ENCODE measurements around the gene PECR. TPM values are rescaled to one million over a fixed set of nuclear protein-coding genes. Genes with fewer than 3 reads are reported as not detected.

The PECR gene
- 12.1 and 15.1 TPM in 2 replicates for total RNA-seq (2014; rRNA removed; shearing (Covaris generic))

DNA sequence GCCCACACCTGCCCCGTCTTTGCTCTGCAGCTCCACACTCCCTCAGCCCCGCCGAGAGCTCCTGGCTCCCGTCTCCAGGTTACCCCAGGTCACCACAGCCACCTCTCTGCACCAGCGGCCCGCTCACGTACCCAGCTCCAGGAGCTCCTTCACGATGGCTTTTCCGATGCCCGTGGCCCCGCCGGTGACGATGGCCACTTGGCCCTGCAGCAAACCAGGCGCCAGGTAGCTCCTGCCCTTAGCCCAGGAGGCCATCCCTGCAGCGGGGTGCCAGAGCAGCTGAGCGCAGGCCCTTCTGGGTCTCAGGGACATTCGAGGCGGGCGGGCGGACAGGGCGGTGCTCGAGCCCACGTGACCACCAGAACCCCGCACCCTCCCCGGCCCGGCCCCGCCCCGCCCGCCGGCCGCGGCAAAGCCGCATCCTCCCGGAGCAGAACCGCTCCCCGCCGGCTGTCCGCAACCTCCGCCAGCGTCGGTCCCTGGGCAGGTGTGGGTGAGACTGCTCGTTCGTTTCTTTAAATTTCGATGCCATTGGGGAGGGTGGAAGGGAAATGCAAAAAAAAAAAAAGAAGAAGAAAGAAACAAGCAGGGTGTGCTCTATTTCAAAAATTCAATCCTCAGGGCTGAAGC lies at the start of gene PECR, which contains the start of gene TMEM169:
Gene PECR (minus strand): TSS at position 323 of the 630 bp plus-strand sequence. CDS start 68 bp downstream, at position 255.
Gene TMEM169 (plus strand): TSS at position 433 of the 630 bp plus-strand sequence. CDS start 14,045 bp downstream, outside the sequence.
- Histone ChIP-seq H3K27me3 (ENCODE audit: control insufficient read depth, insufficient read depth, low read length) (peaks cover 2% of the 10 kb centered on the region; the same call in 1 of the 2 replicates), H3K36me3 (replicated peaks; ENCODE audit: control insufficient read depth, insufficient read depth, low read length) (no peaks in the 10 kb centered on the region), H3K4me3 (ENCODE audit: insufficient read depth, low read depth, low read length) (peak within 1 kb of the TSS; percentile 77)
- peak; percentile 98 for DNase-seq

DNA sequence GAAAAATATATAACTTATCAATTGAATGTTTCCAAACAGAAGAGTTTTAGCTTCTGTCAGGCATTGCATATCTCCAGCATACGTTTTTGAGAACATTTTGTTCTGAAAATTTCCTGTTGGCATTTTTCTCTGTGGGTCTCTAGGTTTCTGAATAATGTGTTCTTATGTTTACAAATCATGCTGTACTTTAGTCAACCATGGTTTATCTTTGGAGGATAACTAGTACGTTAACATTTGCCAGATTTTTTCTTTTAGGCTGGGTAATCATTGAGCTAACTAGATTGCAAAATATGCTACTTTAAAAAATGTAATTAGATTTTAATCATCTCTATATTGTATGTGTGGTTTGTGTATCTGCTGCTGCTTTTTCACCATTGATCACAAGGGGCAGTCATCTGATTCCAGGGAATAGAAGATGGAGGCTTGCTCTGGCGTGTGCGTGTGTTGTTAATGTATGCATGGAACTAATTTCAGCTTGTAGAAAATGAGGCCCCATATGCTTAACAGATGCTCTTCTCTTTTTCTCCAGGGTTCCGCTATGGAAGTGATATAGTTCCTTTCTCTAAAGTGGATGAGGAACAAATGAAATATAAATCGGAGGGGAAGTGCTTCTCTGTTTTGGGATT lies 48.9 kb upstream of the PECR start:
- Histone ChIP-seq H3K27me3 (ENCODE audit: control insufficient read depth, insufficient read depth, low read length) (no peaks in the 10 kb centered on the region), H3K36me3 (replicated peaks; ENCODE audit: control insufficient read depth, insufficient read depth, low read length) (peaks cover 64% of the 10 kb centered on the region), H3K4me3 (ENCODE audit: insufficient read depth, low read depth, low read length) (no peak overlapping the region)
- DNase-seq: no peak

DNA sequence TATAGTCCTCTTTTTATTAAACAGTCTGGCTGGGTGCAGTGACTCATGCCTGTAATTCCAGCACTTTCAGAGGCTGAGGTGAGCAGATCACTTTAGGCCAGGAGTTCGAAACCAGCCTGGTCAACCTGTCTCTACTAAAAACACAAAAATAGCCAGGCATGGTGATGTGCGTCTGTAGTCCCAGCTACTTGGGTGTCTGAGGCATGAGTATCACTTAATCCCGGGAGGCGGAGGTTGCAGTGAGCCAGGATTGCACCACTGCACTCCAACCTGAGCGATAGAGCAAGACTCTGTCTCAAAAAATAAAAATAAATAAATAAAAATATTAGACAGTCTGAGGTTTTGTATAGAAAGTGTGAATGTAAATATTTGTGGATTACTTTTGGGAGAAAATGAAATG lies 45.3 kb upstream of the PECR start:
- Histone ChIP-seq H3K36me3 (replicated peaks; ENCODE audit: control insufficient read depth, insufficient read depth, low read length) (peaks cover 53% of the 10 kb centered on the region), H3K4me3 (ENCODE audit: insufficient read depth, low read depth, low read length) (no peak overlapping the region), H3K27me3 (ENCODE audit: control insufficient read depth, insufficient read depth, low read length) (no peaks in the 10 kb centered on the region)
- DNase-seq: no peak

DNA sequence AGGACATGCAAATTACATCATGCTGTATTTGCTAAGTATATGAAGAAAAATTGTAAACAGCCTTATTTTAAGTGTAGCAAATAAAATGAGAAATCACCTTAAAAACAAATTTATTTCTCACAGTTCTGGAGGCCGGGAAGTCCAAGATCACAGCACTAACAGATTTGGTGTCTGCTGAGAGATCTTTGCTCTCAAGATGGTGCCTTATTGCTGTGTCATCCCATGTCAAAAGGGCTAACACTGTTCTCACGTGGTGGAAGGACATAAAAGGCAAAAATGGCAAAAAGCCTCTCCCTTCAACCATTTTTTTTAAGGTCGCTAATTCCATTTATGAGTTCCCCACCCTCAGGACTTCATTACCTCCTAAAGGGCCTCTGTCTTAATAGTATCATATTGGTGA lies 39.6 kb upstream of the PECR start:
- Histone ChIP-seq H3K36me3 (replicated peaks; ENCODE audit: control insufficient read depth, insufficient read depth, low read length) (peaks cover 70% of the 10 kb centered on the region), H3K4me3 (ENCODE audit: insufficient read depth, low read depth, low read length) (no peak overlapping the region), H3K27me3 (ENCODE audit: control insufficient read depth, insufficient read depth, low read length) (no peaks in the 10 kb centered on the region)
- DNase-seq: no peak

DNA sequence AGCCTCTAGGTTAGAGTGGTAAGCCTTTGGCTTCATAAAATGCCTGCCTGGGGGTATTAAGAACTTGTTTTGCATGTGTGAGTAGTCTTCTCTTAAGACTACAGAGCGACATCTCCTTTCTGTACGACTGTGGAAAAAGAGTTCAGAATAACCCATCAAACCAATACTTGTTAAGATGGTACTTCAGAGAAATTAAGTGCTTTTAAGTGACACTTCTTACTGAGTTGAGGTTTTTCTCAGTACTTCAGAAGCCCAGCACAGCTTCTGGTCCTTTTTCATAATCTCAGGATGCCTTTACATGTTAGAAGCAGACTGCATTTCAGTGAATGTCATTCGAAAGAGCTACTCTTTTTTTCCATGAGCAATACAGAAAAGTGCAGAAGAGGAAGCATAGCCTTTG lies 38.4 kb upstream of the PECR start:
- Histone ChIP-seq H3K4me3 (ENCODE audit: insufficient read depth, low read depth, low read length) (no peak overlapping the region), H3K36me3 (replicated peaks; ENCODE audit: control insufficient read depth, insufficient read depth, low read length) (peaks cover 60% of the 10 kb centered on the region), H3K27me3 (ENCODE audit: control insufficient read depth, insufficient read depth, low read length) (no peaks in the 10 kb centered on the region)
- no peak for DNase-seq

DNA sequence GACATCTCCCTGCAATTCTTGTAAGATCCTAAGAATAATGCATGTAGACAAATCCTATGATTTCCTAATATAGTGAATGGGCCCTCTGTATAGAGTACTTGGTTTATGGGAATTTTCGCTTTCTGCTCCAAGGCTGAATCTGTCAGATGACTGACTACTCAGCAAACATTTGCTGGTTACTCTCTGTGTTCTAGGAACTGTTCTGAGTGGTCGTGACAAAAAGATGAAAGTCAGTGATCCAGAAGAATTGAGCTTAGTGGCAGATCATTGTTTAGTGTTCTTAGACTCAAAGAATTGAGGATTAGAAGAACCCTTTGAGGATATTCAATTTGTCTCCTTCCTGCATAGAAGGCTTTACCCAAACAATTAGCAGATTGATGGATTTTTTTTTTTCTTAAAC lies 37.5 kb upstream of the PECR start:
- H3K4me3 ChIP-seq (ENCODE audit: insufficient read depth, low read depth, low read length): no peak overlapping the region
- H3K27me3 ChIP-seq (ENCODE audit: control insufficient read depth, insufficient read depth, low read length): no peaks in the 10 kb centered on the region
- DNase-seq: no peak
- H3K36me3 ChIP-seq (replicated peaks; ENCODE audit: control insufficient read depth, insufficient read depth, low read length): peaks cover 56% of the 10 kb centered on the region

DNA sequence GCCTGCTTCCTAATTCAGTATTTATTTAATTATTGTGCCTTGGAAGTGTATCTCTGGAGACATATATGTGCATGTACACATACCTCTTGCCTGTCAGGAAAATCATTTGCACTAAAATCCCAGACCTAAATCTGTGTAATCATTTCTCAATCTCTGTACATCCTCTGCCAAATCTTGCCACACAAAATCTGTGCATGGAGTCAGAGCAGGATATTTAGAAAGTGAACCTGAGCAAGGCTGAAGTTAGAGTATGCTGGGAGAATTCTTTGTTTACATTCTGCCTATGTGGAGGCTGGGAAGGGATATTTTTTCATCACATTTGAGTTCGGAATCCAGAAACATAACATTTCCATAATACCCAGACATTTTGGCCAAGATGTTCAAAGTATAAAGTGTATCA lies 36.9 kb upstream of the PECR start:
- no peak overlapping the region for H3K4me3 ChIP-seq (ENCODE audit: insufficient read depth, low read depth, low read length)
- no peak for DNase-seq
- H3K36me3 ChIP-seq (replicated peaks; ENCODE audit: control insufficient read depth, insufficient read depth, low read length): peaks cover 60% of the 10 kb centered on the region
- H3K27me3 ChIP-seq (ENCODE audit: control insufficient read depth, insufficient read depth, low read length): no peaks in the 10 kb centered on the region

DNA sequence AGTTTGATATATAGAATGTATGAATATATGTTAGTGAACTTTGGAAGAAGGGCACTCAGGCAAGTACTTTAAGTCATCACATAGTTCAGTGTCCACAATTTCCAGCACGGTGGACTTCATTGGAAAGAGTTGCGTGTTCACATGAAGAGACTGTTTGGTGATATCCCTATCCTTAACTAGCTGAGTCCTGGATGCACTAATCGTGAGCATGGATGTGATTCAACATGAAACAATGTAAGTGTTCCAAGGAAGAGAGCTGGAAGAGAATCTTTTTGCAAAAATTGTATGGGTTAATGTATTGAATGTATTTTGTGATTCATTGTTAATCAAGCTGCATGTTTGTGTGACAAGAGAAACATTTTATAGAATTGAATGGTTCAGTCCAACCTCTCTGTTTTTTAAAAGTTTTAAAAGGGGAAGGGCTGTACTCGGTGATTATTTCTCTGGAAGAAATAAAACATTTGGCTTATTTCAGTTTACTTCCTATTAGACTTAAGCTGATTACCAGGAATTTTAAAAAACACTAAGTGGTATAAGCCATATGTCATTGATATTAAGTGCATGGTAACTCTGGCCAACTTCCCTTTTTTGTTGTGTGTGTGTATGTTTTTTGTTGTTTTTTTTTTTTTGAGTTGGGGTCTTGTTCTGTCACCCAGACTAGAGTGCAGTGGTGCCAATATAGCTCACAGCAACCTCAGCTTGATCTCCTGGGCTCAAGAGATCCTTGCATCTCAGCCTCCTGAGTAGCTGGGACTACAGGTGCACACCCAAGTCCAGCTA lies 36.1 kb upstream of the PECR start:
- Histone ChIP-seq H3K27me3 (ENCODE audit: control insufficient read depth, insufficient read depth, low read length) (no peaks in the 10 kb centered on the region), H3K36me3 (replicated peaks; ENCODE audit: control insufficient read depth, insufficient read depth, low read length) (peaks cover 63% of the 10 kb centered on the region), H3K4me3 (ENCODE audit: insufficient read depth, low read depth, low read length) (no peak overlapping the region)
- no peak for DNase-seq

DNA sequence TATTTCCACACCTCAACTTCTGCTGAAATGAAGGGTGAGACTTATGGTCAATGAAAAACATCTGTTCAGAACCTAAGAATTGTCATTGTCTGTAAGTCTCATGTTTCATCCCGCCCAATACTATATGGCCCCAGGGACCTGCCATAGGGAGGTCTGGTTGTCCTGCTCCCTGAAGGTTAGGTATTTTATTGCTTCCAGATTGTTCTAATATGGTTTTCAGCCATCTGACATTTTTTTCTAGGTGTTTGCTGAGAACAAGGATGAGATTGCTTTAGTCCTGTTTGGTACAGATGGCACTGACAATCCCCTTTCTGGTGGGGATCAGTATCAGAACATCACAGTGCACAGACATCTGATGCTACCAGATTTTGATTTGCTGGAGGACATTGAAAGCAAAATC lies 34.8 kb upstream of the PECR start:
- H3K36me3 ChIP-seq (replicated peaks; ENCODE audit: control insufficient read depth, insufficient read depth, low read length): peaks cover 69% of the 10 kb centered on the region
- no peak for DNase-seq
- H3K27me3 ChIP-seq (ENCODE audit: control insufficient read depth, insufficient read depth, low read length): no peaks in the 10 kb centered on the region
- no peak overlapping the region for H3K4me3 ChIP-seq (ENCODE audit: insufficient read depth, low read depth, low read length)

DNA sequence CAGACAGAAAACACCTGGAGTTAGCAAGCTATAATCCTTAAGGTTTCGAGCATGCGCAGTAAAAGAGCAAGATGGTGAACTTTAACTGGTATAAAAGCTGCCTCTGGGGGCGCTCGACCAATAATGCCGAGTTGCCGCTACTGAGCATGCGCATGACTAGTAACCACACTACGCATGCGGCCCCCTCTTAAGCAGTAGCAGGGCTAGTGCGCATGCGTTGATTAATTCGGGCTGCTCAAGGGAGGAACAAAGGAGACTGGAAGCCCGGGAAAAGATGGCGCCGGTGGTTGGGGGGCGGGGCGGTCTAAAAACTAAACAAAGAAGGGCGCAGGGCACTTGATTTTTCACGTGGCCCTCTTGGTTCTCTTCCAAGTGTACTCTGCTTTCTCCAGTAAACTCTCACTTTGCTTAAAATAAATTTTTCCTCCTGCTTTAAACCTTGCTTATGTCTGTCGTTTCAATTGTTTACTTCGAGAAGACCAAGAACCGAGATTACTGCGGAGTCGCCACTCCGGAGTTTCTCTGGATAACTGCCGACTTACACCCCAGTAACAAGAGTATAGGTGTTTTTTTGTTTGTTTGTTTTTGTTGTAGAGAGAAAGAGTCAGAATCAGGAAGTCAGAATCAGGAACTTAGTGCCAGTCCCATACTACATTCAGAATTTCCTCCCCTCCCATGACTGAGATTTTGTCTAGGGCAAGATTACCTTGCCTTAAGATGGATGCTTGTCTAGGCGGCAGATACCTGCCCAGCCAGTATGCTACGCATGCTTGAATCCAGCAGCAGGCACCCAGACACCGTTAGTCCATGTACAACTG lies 33.3 kb upstream of the PECR start:
- DNase-seq: peak; percentile 82
- peak overlapping the region; percentile 28 for H3K4me3 ChIP-seq (ENCODE audit: insufficient read depth, low read depth, low read length)
- no peaks in the 10 kb centered on the region for H3K27me3 ChIP-seq (ENCODE audit: control insufficient read depth, insufficient read depth, low read length)
- peaks cover 67% of the 10 kb centered on the region for H3K36me3 ChIP-seq (replicated peaks; ENCODE audit: control insufficient read depth, insufficient read depth, low read length)

DNA sequence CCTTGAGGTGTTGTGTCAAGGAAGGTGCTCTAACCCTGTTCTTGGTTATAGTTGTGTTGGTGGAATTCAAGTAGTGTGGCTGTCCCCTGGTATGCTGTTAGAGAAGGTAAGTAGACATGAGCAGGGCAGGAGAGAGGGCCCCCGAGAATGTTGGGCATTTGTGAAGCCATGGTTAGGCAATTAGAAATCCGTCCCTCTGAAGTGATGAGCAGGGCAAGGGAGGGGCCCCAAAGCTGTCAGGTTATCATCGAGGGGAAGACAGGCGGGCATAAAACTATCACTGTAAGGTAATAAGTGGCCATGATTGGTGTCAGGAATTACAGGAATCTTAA lies 32.7 kb upstream of the PECR start:
- no peaks in the 10 kb centered on the region for H3K27me3 ChIP-seq (ENCODE audit: control insufficient read depth, insufficient read depth, low read length)
- no peak for DNase-seq
- H3K36me3 ChIP-seq (replicated peaks; ENCODE audit: control insufficient read depth, insufficient read depth, low read length): peaks cover 61% of the 10 kb centered on the region
- no peak overlapping the region for H3K4me3 ChIP-seq (ENCODE audit: insufficient read depth, low read depth, low read length)

DNA sequence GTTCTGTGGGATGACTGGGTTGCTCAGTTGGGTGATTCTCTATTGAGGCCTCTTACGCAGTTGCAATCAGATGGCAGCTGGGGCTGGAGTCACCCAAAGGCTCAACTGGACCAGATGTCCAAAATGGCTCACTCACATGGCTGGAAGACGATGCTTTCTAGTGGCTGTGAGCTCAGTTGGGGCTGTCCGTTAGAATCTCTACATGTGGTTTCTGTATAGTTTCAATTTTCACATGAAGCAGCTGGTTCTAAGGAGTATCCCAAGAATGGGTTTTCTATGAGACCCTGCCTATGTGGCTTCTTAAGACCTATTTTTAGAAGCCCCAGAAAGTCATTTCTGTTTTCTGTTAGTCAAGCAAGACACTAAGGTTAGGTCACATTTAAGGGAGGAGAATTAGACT lies 32.0 kb upstream of the PECR start:
- Histone ChIP-seq H3K27me3 (ENCODE audit: control insufficient read depth, insufficient read depth, low read length) (no peaks in the 10 kb centered on the region), H3K36me3 (replicated peaks; ENCODE audit: control insufficient read depth, insufficient read depth, low read length) (peaks cover 54% of the 10 kb centered on the region), H3K4me3 (ENCODE audit: insufficient read depth, low read depth, low read length) (no peak overlapping the region)
- no peak for DNase-seq

DNA sequence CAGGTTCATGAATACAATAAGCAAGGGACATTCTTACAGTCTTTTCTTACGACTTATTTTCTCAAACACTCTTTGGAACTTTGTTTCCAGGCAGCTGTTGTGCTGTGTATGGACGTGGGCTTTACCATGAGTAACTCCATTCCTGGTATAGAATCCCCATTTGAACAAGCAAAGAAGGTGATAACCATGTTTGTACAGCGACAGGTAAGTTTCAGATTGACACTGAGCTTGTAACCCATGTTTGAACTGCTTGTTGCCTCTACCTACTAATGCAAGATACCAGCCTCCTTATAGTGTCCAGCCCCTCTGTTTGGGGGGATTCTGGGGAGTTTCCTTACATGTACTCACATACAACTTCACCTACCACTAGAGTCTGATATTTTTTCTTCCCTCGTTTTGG lies 31.3 kb upstream of the PECR start:
- DNase-seq: no peak
- H3K27me3 ChIP-seq (ENCODE audit: control insufficient read depth, insufficient read depth, low read length): no peaks in the 10 kb centered on the region
- peaks cover 48% of the 10 kb centered on the region for H3K36me3 ChIP-seq (replicated peaks; ENCODE audit: control insufficient read depth, insufficient read depth, low read length)
- no peak overlapping the region for H3K4me3 ChIP-seq (ENCODE audit: insufficient read depth, low read depth, low read length)

DNA sequence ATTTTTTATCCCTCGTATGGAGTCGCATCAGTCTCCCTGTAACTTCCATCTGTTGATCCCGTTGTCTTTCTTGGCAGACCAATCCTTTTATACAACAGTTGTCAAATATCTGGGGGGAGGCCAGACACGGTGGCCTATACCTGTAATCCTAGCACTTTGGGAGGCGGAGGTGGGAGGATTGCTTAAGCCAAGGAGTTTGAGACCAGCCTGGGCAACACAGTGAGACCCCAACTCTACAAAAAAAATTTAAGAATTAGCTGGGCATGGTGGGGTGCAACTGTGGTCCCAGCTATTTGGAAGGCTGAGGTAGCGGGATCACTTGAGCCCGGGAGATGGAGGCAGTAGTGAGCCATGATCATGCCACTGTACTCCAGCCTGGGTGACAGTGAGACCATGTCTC lies 29.5 kb upstream of the PECR start:
- no peak overlapping the region for H3K4me3 ChIP-seq (ENCODE audit: insufficient read depth, low read depth, low read length)
- no peaks in the 10 kb centered on the region for H3K27me3 ChIP-seq (ENCODE audit: control insufficient read depth, insufficient read depth, low read length)
- H3K36me3 ChIP-seq (replicated peaks; ENCODE audit: control insufficient read depth, insufficient read depth, low read length): peaks cover 35% of the 10 kb centered on the region
- DNase-seq: no peak
